Measurements from ENCODE around the gene EBF3. TPM values are rescaled to one million over a fixed set of nuclear protein-coding genes. Genes with fewer than 3 reads are reported as not detected.

Gene EBF3
- total and polyA plus RNA-seq, 2 experiments from 2014 or later: 0.27 to 0.49 TPM

DNA sequence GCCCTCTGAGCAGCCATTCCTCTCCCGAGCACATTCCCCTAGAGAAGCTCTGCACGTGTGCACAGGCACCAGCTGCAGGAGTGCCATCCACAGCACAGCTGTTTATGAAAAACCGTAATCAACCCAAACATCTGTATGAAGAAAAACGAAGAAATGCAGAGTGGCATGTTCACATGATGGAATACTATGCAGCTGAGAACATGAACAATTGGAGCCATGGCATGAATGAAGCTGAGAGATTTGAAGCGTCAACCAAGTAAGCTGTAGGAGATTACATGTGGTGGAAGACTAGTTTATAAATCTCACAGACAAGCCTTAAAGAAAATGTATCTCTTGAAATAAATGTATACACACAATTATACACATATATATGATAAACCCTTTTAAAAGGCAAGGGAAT lies 176.5 kb downstream of the EBF3 start:
- Histone ChIP-seq H3K9me2 (ENCODE audit: insufficient read depth) (no peaks in the 10 kb centered on the region), H4K20me1 (replicated peaks; ENCODE audit: insufficient read depth) (no peaks in the 10 kb centered on the region), H3K79me2 (replicated peaks; ENCODE audit: insufficient read depth) (no peaks in the 10 kb centered on the region), H2AFZ (no peak overlapping the region), H3K27ac (ENCODE audit: low read depth) (no peak overlapping the region), H3K4me2 (no peak overlapping the region), H3K27me3 (ENCODE audit: insufficient read depth) (no peaks in the 10 kb centered on the region), H3K4me1 (ENCODE audit: insufficient read depth) (no peaks in the 10 kb centered on the region), H3K4me3 (no peak overlapping the region), H3K36me3 (ENCODE audit: insufficient read depth) (no peaks in the 10 kb centered on the region), H3F3A (replicated peaks; ENCODE audit: low read depth) (no peaks in the 10 kb centered on the region)
- no peaks in the 10 kb centered on the region for H3K36me3 Mint-ChIP-seq (ENCODE audit: low read depth)
- H3K4me3 Mint-ChIP-seq: no peak overlapping the region
- H3K27me3 Mint-ChIP-seq (ENCODE audit: insufficient read depth, low read depth, poor library complexity): peaks cover 5% of the 10 kb centered on the region
- no peaks in the 10 kb centered on the region; the same call in 2 of the 3 replicates for H3K9me3 Mint-ChIP-seq
- no peak overlapping the region for H3K27ac Mint-ChIP-seq
- ATAC-seq: no peak
- no peak for DNase-seq (ENCODE audit: low spot score)
- TF ChIP-seq ZNF331 (CRISPR knock-in tag; IDR thresholded peaks at IDR 0.05; ENCODE audit: low read depth) (no peak), NANOG (IDR thresholded peaks at IDR 0.05; ENCODE audit: borderline replicate concordance) (no peak), JUNB (IDR thresholded peaks at IDR 0.05; ENCODE audit: unreplicated experiment) (no peak), CREB1 (CRISPR knock-in tag; IDR thresholded peaks at IDR 0.05; ENCODE audit: low read depth) (no peak), POLR2AphosphoS5 (IDR thresholded peaks at IDR 0.05; ENCODE audit: low read depth) (no peak), ZNF114 (CRISPR knock-in tag; IDR thresholded peaks at IDR 0.05) (no peak), EZH2 (IDR thresholded peaks at IDR 0.05; ENCODE audit: low read depth, unreplicated experiment) (no peak), STAT1 (IDR thresholded peaks at IDR 0.05; ENCODE audit: unreplicated experiment) (no peak), EZH2phosphoT487 (IDR thresholded peaks at IDR 0.05; ENCODE audit: unreplicated experiment) (no peak)
- TF ChIP-seq, protein P1, sequence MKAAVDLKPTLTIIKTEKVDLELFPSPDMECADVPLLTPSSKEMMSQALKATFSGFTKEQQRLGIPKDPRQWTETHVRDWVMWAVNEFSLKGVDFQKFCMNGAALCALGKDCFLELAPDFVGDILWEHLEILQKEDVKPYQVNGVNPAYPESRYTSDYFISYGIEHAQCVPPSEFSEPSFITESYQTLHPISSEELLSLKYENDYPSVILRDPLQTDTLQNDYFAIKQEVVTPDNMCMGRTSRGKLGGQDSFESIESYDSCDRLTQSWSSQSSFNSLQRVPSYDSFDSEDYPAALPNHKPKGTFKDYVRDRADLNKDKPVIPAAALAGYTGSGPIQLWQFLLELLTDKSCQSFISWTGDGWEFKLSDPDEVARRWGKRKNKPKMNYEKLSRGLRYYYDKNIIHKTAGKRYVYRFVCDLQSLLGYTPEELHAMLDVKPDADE (IDR thresholded peaks at IDR 0.05): no peak
- TF ChIP-seq, protein P2, sequence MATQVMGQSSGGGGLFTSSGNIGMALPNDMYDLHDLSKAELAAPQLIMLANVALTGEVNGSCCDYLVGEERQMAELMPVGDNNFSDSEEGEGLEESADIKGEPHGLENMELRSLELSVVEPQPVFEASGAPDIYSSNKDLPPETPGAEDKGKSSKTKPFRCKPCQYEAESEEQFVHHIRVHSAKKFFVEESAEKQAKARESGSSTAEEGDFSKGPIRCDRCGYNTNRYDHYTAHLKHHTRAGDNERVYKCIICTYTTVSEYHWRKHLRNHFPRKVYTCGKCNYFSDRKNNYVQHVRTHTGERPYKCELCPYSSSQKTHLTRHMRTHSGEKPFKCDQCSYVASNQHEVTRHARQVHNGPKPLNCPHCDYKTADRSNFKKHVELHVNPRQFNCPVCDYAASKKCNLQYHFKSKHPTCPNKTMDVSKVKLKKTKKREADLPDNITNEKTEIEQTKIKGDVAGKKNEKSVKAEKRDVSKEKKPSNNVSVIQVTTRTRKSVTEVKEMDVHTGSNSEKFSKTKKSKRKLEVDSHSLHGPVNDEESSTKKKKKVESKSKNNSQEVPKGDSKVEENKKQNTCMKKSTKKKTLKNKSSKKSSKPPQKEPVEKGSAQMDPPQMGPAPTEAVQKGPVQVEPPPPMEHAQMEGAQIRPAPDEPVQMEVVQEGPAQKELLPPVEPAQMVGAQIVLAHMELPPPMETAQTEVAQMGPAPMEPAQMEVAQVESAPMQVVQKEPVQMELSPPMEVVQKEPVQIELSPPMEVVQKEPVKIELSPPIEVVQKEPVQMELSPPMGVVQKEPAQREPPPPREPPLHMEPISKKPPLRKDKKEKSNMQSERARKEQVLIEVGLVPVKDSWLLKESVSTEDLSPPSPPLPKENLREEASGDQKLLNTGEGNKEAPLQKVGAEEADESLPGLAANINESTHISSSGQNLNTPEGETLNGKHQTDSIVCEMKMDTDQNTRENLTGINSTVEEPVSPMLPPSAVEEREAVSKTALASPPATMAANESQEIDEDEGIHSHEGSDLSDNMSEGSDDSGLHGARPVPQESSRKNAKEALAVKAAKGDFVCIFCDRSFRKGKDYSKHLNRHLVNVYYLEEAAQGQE (IDR thresholded peaks at IDR 0.05; ENCODE audit: unreplicated experiment): no peak
- TF ChIP-seq, protein P3, sequence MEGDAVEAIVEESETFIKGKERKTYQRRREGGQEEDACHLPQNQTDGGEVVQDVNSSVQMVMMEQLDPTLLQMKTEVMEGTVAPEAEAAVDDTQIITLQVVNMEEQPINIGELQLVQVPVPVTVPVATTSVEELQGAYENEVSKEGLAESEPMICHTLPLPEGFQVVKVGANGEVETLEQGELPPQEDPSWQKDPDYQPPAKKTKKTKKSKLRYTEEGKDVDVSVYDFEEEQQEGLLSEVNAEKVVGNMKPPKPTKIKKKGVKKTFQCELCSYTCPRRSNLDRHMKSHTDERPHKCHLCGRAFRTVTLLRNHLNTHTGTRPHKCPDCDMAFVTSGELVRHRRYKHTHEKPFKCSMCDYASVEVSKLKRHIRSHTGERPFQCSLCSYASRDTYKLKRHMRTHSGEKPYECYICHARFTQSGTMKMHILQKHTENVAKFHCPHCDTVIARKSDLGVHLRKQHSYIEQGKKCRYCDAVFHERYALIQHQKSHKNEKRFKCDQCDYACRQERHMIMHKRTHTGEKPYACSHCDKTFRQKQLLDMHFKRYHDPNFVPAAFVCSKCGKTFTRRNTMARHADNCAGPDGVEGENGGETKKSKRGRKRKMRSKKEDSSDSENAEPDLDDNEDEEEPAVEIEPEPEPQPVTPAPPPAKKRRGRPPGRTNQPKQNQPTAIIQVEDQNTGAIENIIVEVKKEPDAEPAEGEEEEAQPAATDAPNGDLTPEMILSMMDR (conservative IDR thresholded peaks at IDR 0.05; ENCODE audit: low read depth in 2 of 2): no peak
- TF ChIP-seq, protein P4, sequence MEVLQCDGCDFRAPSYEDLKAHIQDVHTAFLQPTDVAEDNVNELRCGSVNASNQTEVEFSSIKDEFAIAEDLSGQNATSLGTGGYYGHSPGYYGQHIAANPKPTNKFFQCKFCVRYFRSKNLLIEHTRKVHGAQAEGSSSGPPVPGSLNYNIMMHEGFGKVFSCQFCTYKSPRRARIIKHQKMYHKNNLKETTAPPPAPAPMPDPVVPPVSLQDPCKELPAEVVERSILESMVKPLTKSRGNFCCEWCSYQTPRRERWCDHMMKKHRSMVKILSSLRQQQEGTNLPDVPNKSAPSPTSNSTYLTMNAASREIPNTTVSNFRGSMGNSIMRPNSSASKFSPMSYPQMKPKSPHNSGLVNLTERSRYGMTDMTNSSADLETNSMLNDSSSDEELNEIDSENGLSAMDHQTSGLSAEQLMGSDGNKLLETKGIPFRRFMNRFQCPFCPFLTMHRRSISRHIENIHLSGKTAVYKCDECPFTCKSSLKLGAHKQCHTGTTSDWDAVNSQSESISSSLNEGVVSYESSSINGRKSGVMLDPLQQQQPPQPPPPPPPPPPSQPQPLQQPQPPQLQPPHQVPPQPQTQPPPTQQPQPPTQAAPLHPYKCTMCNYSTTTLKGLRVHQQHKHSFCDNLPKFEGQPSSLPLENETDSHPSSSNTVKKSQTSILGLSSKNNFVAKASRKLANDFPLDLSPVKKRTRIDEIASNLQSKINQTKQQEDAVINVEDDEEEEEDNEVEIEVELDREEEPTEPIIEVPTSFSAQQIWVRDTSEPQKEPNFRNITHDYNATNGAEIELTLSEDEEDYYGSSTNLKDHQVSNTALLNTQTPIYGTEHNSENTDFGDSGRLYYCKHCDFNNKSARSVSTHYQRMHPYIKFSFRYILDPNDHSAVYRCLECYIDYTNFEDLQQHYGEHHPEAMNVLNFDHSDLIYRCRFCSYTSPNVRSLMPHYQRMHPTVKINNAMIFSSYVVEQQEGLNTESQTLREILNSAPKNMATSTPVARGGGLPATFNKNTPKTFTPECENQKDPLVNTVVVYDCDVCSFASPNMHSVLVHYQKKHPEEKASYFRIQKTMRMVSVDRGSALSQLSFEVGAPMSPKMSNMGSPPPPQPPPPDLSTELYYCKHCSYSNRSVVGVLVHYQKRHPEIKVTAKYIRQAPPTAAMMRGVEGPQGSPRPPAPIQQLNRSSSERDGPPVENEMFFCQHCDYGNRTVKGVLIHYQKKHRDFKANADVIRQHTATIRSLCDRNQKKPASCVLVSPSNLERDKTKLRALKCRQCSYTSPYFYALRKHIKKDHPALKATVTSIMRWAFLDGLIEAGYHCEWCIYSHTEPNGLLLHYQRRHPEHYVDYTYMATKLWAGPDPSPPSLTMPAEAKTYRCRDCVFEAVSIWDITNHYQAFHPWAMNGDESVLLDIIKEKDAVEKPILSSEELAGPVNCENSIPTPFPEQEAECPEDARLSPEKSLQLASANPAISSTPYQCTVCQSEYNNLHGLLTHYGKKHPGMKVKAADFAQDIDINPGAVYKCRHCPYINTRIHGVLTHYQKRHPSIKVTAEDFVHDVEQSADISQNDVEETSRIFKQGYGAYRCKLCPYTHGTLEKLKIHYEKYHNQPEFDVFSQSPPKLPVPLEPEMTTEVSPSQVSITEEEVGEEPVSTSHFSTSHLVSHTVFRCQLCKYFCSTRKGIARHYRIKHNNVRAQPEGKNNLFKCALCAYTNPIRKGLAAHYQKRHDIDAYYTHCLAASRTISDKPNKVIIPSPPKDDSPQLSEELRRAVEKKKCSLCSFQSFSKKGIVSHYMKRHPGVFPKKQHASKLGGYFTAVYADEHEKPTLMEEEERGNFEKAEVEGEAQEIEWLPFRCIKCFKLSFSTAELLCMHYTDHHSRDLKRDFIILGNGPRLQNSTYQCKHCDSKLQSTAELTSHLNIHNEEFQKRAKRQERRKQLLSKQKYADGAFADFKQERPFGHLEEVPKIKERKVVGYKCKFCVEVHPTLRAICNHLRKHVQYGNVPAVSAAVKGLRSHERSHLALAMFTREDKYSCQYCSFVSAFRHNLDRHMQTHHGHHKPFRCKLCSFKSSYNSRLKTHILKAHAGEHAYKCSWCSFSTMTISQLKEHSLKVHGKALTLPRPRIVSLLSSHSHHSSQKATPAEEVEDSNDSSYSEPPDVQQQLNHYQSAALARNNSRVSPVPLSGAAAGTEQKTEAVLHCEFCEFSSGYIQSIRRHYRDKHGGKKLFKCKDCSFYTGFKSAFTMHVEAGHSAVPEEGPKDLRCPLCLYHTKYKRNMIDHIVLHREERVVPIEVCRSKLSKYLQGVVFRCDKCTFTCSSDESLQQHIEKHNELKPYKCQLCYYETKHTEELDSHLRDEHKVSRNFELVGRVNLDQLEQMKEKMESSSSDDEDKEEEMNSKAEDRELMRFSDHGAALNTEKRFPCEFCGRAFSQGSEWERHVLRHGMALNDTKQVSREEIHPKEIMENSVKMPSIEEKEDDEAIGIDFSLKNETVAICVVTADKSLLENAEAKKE (CRISPR knock-in tag; IDR thresholded peaks at IDR 0.05): no peak
- H3K4me1 Mint-ChIP-seq: no peaks in the 10 kb centered on the region
